Kidney (tissue), 14 donors: Measurements from ENCODE around the gene NRXN3. TPM values are rescaled to one million over a fixed set of nuclear protein-coding genes. Genes with fewer than 3 reads are reported as not detected.

ENCODE experiments used
- DNase-seq, 5 donors: peaks; one replicate each; pipeline ENCODE4 v3.0.0-alpha.2; 2013 to 2020
- FAIRE-seq: peaks from 2 replicates; lab custom pipeline; 2012; peaks lifted over from hg19 to GRCh38; lab: Jason Lieb, UNC
- H3K27ac ChIP-seq, 2 donors: one replicate each; pipeline ENCODE4 v1.7.0; 2013; ENCODE audit warnings: low read depth in 2 of 2, low read length in 2 of 2, inconsistent platforms in 1 of 2
- H3K27me3 ChIP-seq: one replicate; pipeline ENCODE4 v1.7.1; 2013; ENCODE audit warnings: low read length, inconsistent platforms; ENCODE audit not compliant: control insufficient read depth, insufficient read depth
- H3K36me3 ChIP-seq, 3 donors: one replicate each; pipeline versions ENCODE4 v1.7.0 to v1.7.1; 2013; ENCODE audit warnings: low read length in 3 of 3, control low read depth in 1 of 3, inconsistent platforms in 1 of 3; ENCODE audit not compliant: insufficient read depth in 3 of 3, control insufficient read depth in 2 of 3
- H3K4me1 ChIP-seq, 3 donors: one replicate each; pipeline versions ENCODE4 v1.7.0 to v1.7.1; 2013; ENCODE audit warnings: low read length in 3 of 3, inconsistent platforms in 1 of 3, low read depth in 1 of 3; ENCODE audit not compliant: control insufficient read depth in 2 of 3, insufficient read depth in 2 of 3
- H3K4me3 ChIP-seq, 3 donors: one replicate each; pipeline versions ENCODE4 v1.7.0 to v1.8.1; 2013; ENCODE audit warnings: low read length in 3 of 3, control low read depth in 1 of 3, inconsistent platforms in 1 of 3
- H3K9ac ChIP-seq, 3 donors: one replicate each; pipeline versions ENCODE4 v1.7.0 to v1.7.1; 2013; ENCODE audit warnings: low read length in 3 of 3, control low read depth in 1 of 3, inconsistent platforms in 1 of 3
- H3K9me3 ChIP-seq, 3 donors: one replicate each; pipeline versions ENCODE4 v1.7.0 to v1.7.1; 2013; ENCODE audit warnings: low read length in 3 of 3, control low read depth in 1 of 3, inconsistent platforms in 1 of 3; ENCODE audit not compliant: control insufficient read depth in 2 of 3, insufficient read depth in 1 of 3
- CTCF ChIP-seq: IDR thresholded peaks from 3 replicates; pipeline ENCODE4 v1.5.1; 2012; ENCODE audit warnings: mild to moderate bottlenecking, moderate library complexity, borderline replicate concordance; ENCODE audit not compliant: insufficient read depth; ENCODE audit errors: extremely low read depth
- intact Hi-C: fragments of 100-400 bp; cut with DNase I; formaldehyde crosslinking; loops from one replicate; pipeline ENCODE4 v1.11.1; 2022
- polyA plus RNA-seq: library from polyadenylated mRNA; stranded (reverse); fragments of 350-450 nt; fragmentation: Illumina TruSeq; extraction: RNeasy Lipid Tissue Mini Kit (QIAGEN cat#74804); gene quantifications from one replicate; pipeline ENCODE4 v1.2.3, GENCODE V29; 2014; ENCODE audit warnings: low read depth, low replicate concordance; ENCODE audit not compliant: insufficient read depth
- total RNA-seq: library from RNA; stranded (reverse); fragmentation: NEBNext Ultra II Directional; extraction: Animal tissue kit (Norgen Biotek cat#: 25700); gene quantifications from one replicate; pipeline ENCODE4 v1.2.1, GENCODE V29; 2021
- donor health status: control.
- donor health status: control.
- donor health status: control.
- donor health status: control.
- donor health status: control.
- donor health status: DM: yes; HTN: yes; CAD: no.
- donor health status: Normal renal cell carcinoma (clear cell type).

The NRXN3 gene
- total and polyA plus RNA-seq, 2 donors from 2014 or later, result 1.5 to 2.4 TPM

- Histone ChIP-seq H3K4me3 (no peak overlapping the region), H3K4me1 (no peaks in the 10 kb centered on the region), H3K9ac (no peak overlapping the region), H3K27me3 (no peaks in the 10 kb centered on the region), H3K36me3 (no peaks in the 10 kb centered on the region), H3K27ac (no peak overlapping the region), H3K9me3 (no peaks in the 10 kb centered on the region)
- intact Hi-C loops, result no loop called here
- TF ChIP-seq CTCF, result no peak
- no peak for DNase-seq
- FAIRE-seq, result no peak
Observed at GRCh38 chr14:78278464-78279250, 108.5 kb downstream of the NRXN3 start.

- H3K4me1 ChIP-seq, result no peaks in the 10 kb centered on the region
- DNase-seq (peak in 2 of 5 donors; percentile 2 to 14), FAIRE-seq (no peak)
- H3K9ac ChIP-seq, result no peak overlapping the region
- no peak overlapping the region for H3K27ac ChIP-seq
- H3K36me3 ChIP-seq, result no peaks in the 10 kb centered on the region
- no peak overlapping the region for H3K4me3 ChIP-seq
- H3K27me3 ChIP-seq, result no peaks in the 10 kb centered on the region
- intact Hi-C loops, result no loop called here
- no peaks in the 10 kb centered on the region for H3K9me3 ChIP-seq
- no peak for TF ChIP-seq CTCF
Observed at GRCh38 chr14:78282437-78282836, 112.3 kb downstream of the NRXN3 start.

- DNase-seq, result no peak
- FAIRE-seq, result no peak
- TF ChIP-seq CTCF, result no peak
- intact Hi-C loops, result no loop called here
- Histone ChIP-seq H3K27ac (no peak overlapping the region), H3K4me3 (no peak overlapping the region), H3K4me1 (no peaks in the 10 kb centered on the region), H3K9me3 (no peaks in the 10 kb centered on the region), H3K27me3 (no peaks in the 10 kb centered on the region), H3K9ac (no peak overlapping the region), H3K36me3 (no peaks in the 10 kb centered on the region)
Observed at GRCh38 chr14:78286210-78286609, 116.0 kb downstream of the NRXN3 start.

GRCh38 chr14:78292003-78292402 lies 121.8 kb downstream of the NRXN3 start:
- DNase-seq, result no peak
- TF ChIP-seq CTCF, result no peak
- no peak overlapping the region for H3K4me3 ChIP-seq

More at GRCh38 chr14:78292003-78292402, 121.8 kb downstream of the NRXN3 start:
- H3K27me3 ChIP-seq, result no peaks in the 10 kb centered on the region
- no peaks in the 10 kb centered on the region for H3K36me3 ChIP-seq
- no peak overlapping the region for H3K27ac ChIP-seq
- H3K9me3 ChIP-seq, result no peaks in the 10 kb centered on the region
- H3K4me1 ChIP-seq, result no peaks in the 10 kb centered on the region
- FAIRE-seq, result no peak
- intact Hi-C loops, result no loop called here
- no peak overlapping the region for H3K9ac ChIP-seq
